HepG2 (cell line): ENCODE measurements around the gene GNAI2. TPM values are rescaled to one million over a fixed set of nuclear protein-coding genes. Genes with fewer than 3 reads are reported as not detected.

ENCODE experiments used
- ATF2 ChIP-seq: sonication (generic); formaldehyde crosslinking; IDR thresholded peaks from 2 replicates; pipeline ENCODE4 v1.4.0; 2020; ENCODE audit warnings: missing genetic modification reagents
- ATF6 ChIP-seq: sonication (generic); formaldehyde crosslinking; conservative IDR thresholded peaks from 2 replicates; pipeline ENCODE4 v1.4.0; 2020; ENCODE audit warnings: missing genetic modification reagents
- CEBPG ChIP-seq: IDR thresholded peaks from 2 replicates; pipeline ENCODE4 v1.6.1; 2016
- E2F5 ChIP-seq: sonication (generic); formaldehyde crosslinking; conservative IDR thresholded peaks from 2 replicates; pipeline ENCODE4 v1.4.0; 2020; ENCODE audit warnings: missing genetic modification reagents
- FOXP4 ChIP-seq: sonication (generic); formaldehyde crosslinking; IDR thresholded peaks from 2 replicates; pipeline ENCODE4 v1.4.0; 2020; ENCODE audit warnings: missing genetic modification reagents
- KLF11 ChIP-seq: IDR thresholded peaks from 2 replicates; pipeline ENCODE4 v1.6.1; 2016; ENCODE audit warnings: missing compliant biosample characterization
- MYC ChIP-seq: sonication (generic); formaldehyde crosslinking; IDR thresholded peaks from 2 replicates; pipeline ENCODE4 v1.9.0; 2021; ENCODE audit warnings: missing genetic modification reagents, borderline replicate concordance
- NFYC ChIP-seq: IDR thresholded peaks from 2 replicates; pipeline ENCODE4 v1.6.1; 2016; ENCODE audit warnings: missing genetic modification reagents, missing compliant biosample characterization
- POLR2A ChIP-seq, 2 experiments: IDR thresholded peaks; 2 replicates each; pipeline ENCODE4 v1.6.1; 2011; ENCODE audit warnings: low read depth in 2 of 2, low read length in 2 of 2, mild to moderate bottlenecking in 1 of 2, moderate library complexity in 1 of 2; ENCODE audit not compliant: insufficient read depth in 1 of 2
- RFXAP ChIP-seq: sonication (generic); formaldehyde crosslinking; IDR thresholded peaks from 2 replicates; pipeline ENCODE4 v1.4.0; 2020; ENCODE audit warnings: missing genetic modification reagents, borderline replicate concordance
- SKIL ChIP-seq: sonication (generic); formaldehyde crosslinking; IDR thresholded peaks from 2 replicates; pipeline ENCODE4 v1.8.0; 2022; ENCODE audit warnings: missing genetic modification reagents, mild to moderate bottlenecking, moderate library complexity, borderline replicate concordance
- SMAD1 ChIP-seq: sonication (generic); formaldehyde crosslinking; IDR thresholded peaks from 2 replicates; pipeline ENCODE4 v1.4.0; 2020; ENCODE audit warnings: missing genetic modification reagents, low read depth, mild to moderate bottlenecking, borderline replicate concordance
- TBX3 ChIP-seq: fragments of 450-650 bp; IDR thresholded peaks from 2 replicates; pipeline ENCODE4 v1.6.1; 2017; ENCODE audit warnings: antibody characterized with exemption, mild to moderate bottlenecking, inconsistent platforms, borderline replicate concordance
- TFAP4 ChIP-seq: sonication (generic); IDR thresholded peaks from 2 replicates; pipeline ENCODE4 v1.6.1; 2016; ENCODE audit warnings: low read depth, borderline replicate concordance
- ZBTB25 ChIP-seq: IDR thresholded peaks from 2 replicates; pipeline ENCODE4 v1.6.1; 2018; ENCODE audit warnings: missing genetic modification reagents
- ZFP90 ChIP-seq: sonication (generic); formaldehyde crosslinking; IDR thresholded peaks from 2 replicates; pipeline ENCODE4 v1.8.0; 2022; ENCODE audit warnings: missing genetic modification reagents, mild to moderate bottlenecking, inconsistent platforms, borderline replicate concordance
- ZNF335 ChIP-seq: sonication (generic); formaldehyde crosslinking; IDR thresholded peaks from 2 replicates; pipeline ENCODE4 v1.4.0; 2020; ENCODE audit warnings: missing genetic modification reagents
- ZNF75D ChIP-seq: sonication (generic); formaldehyde crosslinking; IDR thresholded peaks from 2 replicates; pipeline ENCODE4 v1.8.1; 2023; ENCODE audit warnings: missing genetic modification reagents, mild to moderate bottlenecking, borderline replicate concordance
- ZSCAN9 ChIP-seq: IDR thresholded peaks from 2 replicates; pipeline ENCODE4 v1.6.1; 2016; ENCODE audit warnings: borderline replicate concordance
- polyA plus RNA-seq, 8 experiments: library from polyadenylated mRNA; depleted of rRNA in 3 of 8; stranded (reverse) in 7 of 8; unstranded in 1 of 8; fragments of >200 nt; fragmentation: Illumina TruSeq in 4 of 8; extraction: Trizol in 4 of 8; gene quantifications; 2 replicates each; pipeline versions ENCODE4 v1.2.1 to v1.2.3, GENCODE V29; 2011 to 2016; ENCODE audit warnings: low read depth in 4 of 8, missing spikeins in 1 of 8, mixed read lengths in 1 of 8; ENCODE audit not compliant: insufficient read depth in 1 of 8
- total RNA-seq, 5 experiments: library from RNA; depleted of rRNA; stranded (reverse); fragments of >200 nt; fragmentation: Illumina TruSeq; extraction: Trizol; gene quantifications; 2 replicates each; pipeline ENCODE4 v1.2.3, GENCODE V29; 2016; ENCODE audit warnings: low read depth in 1 of 5

The GNAI2 gene
- total and polyA plus RNA-seq, 2 of the 13 experiments (the other 11 are each of a cell fraction or from before 2014, with no cell fraction given) = 51.1 to 66.2 TPM

- TF ChIP-seq RFXAP (CRISPR knock-in tag) (peak; percentile 93), ZNF75D (CRISPR knock-in tag) (no peak), ZFP90 (CRISPR knock-in tag) (no peak), ZBTB25 (CRISPR knock-in tag) (no peak; the same call in 1 of the 2 replicates), TBX3 (no peak), SKIL (no peak), FOXP4 (no peak), ATF6 (no peak), ZSCAN9 (CRISPR knock-in tag) (no peak; the same call in 1 of the 2 replicates), E2F5 (no peak), NFYC (CRISPR knock-in tag) (peak; percentile 84), MYC (CRISPR knock-in tag) (no peak), POLR2A (IDR thresholded peaks at IDR 0.05; ENCODE audit: insufficient read depth in 1 of 2, low read depth in 2 of 2, low read length in 2 of 2) (peak; percentile 66 to 92), ATF2 (CRISPR knock-in tag) (no peak), TFAP4 (no peak), ZNF335 (CRISPR knock-in tag) (no peak), SMAD1 (CRISPR knock-in tag) (no peak), KLF11 (CRISPR knock-in tag) (no peak), CEBPG (CRISPR knock-in tag) (no peak)
Observed at GRCh38 chr3:50235716-50236483, at the start of gene GNAI2 (continued).
